ENCODE measurements around the gene SLC10A2.

SLC10A2 gene

DNA sequence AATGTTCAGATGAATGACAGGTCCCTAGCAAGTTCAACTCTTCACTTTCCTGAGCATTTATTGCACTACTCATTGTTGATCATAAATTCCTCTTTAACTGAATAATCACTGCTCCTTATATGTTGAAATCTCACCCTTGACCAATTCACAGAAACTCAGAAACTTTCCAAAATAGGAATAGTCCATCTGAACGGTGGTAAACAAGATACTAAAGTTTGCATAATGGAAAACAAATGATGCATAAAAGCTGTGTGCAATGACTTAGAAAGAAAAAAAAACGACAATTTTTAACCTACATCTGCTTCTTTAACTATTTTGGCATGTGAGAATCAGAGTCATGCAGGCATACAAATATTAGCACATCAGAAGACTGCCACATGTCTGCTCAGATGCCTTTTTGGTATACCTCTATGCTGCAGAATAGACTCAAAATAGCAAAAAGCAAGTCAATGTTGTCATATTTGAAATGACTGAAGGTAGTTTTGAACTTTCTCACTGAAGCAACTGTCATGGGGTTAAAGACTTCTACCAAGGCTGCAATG, 34.8 kb downstream of the SLC10A2 start:
- WGBS, 2 donors (ENCODE audit: extremely low coverage in 2 of 2, insufficient read length in 2 of 2, insufficient replicate concordance in 1 of 2), result no CpG with 5 or more reads among the region's 2 CpGs
- Histone ChIP-seq H3K4me1 (ENCODE audit: control insufficient read depth in 2 of 2, insufficient read depth in 1 of 2, low read depth in 1 of 2, low read length in 2 of 2) (no peaks in the 10 kb centered on the region), H3K27ac (replicated peaks; ENCODE audit: low read length) (no peak overlapping the region)

DNA sequence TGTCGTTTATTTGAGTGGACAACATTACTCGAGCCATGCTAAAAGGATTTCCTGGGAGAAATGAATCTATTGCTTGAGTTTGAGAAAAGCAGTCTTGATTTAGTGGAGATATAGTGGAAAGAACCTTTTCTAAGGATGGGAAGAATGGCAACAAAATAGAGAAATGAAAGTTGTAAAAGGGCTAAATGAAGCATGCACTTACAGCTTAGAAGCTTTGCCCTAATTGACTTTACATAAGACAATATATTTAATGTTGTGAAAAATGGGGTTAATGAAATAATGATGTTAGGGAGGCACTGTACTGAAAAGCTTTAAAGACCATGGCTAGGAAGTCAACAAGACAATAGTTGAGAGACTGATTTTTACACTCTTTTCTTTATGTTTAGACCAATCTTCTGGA, 35.4 kb downstream of the SLC10A2 start:
- WGBS, 2 donors (ENCODE audit: extremely low coverage in 2 of 2, insufficient read length in 2 of 2, insufficient replicate concordance in 1 of 2), result no CpG with 5 or more reads among the region's 2 CpGs
- Histone ChIP-seq H3K14ac (ENCODE audit: low read length) (no peak overlapping the region), H3K27me3 (ENCODE audit: control insufficient read depth in 3 of 3, insufficient read depth in 3 of 3, low read depth in 1 of 3, low read length in 3 of 3) (no peaks in the 10 kb centered on the region), H2AK5ac (ENCODE audit: low read depth, low read length) (no peak overlapping the region), H3K9ac (ENCODE audit: low read depth, low read length, poor library complexity) (no peak overlapping the region), H2BK12ac (ENCODE audit: low read length) (no peak overlapping the region), H3K4me3 (ENCODE audit: low read length in 2 of 2) (no peak overlapping the region), H3K36me3 (replicated peaks in 1 of 2; ENCODE audit: control insufficient read depth in 2 of 2, insufficient read depth in 2 of 2, low read length in 2 of 2) (no peaks in the 10 kb centered on the region), H2BK120ac (ENCODE audit: low read depth, low read length) (no peak overlapping the region), H3K27ac (replicated peaks; ENCODE audit: low read length) (no peak overlapping the region), H2AFZ (ENCODE audit: low read length) (no peak overlapping the region), H3K79me1 (ENCODE audit: low read depth, low read length) (no peaks in the 10 kb centered on the region), H3K4ac (ENCODE audit: low read length) (no peak overlapping the region), H2BK5ac (ENCODE audit: low read length) (no peak overlapping the region), H4K8ac (ENCODE audit: low read depth, low read length) (no peak overlapping the region), H3K23ac (ENCODE audit: low read depth, low read length, poor library complexity) (no peak overlapping the region), H2BK15ac (ENCODE audit: low read length) (no peak overlapping the region), H3K4me1 (ENCODE audit: control insufficient read depth in 2 of 2, insufficient read depth in 1 of 2, low read depth in 1 of 2, low read length in 2 of 2) (no peaks in the 10 kb centered on the region), H3K18ac (ENCODE audit: low read length) (no peak overlapping the region), H3K9me3 (replicated peaks in 1 of 2; ENCODE audit: control insufficient read depth in 2 of 2, insufficient read depth in 1 of 2, low read depth in 1 of 2, low read length in 2 of 2) (peaks cover 0 to 5% of the 10 kb centered on the region in 2 donors), H4K91ac (ENCODE audit: low read depth, low read length, poor library complexity) (no peak overlapping the region), H3K4me2 (ENCODE audit: insufficient read depth, low read length, poor library complexity, severe bottlenecking) (no peak overlapping the region)
- no peak for DNase-seq (ENCODE audit: low spot score)

More for the DNA sequence above, 34.8 kb downstream of the SLC10A2 start:
- DNase-seq (ENCODE audit: low spot score), result no peak
- H4K91ac ChIP-seq (ENCODE audit: low read depth, low read length, poor library complexity), result no peak overlapping the region
- H4K8ac ChIP-seq (ENCODE audit: low read depth, low read length), result no peak overlapping the region
- no peak overlapping the region for H2BK15ac ChIP-seq (ENCODE audit: low read length)
- no peaks in the 10 kb centered on the region for H3K79me1 ChIP-seq (ENCODE audit: low read depth, low read length)
- H3K23ac ChIP-seq (ENCODE audit: low read depth, low read length, poor library complexity), result no peak overlapping the region
- H2AK5ac ChIP-seq (ENCODE audit: low read depth, low read length), result no peak overlapping the region
- H3K4me2 ChIP-seq (ENCODE audit: insufficient read depth, low read length, poor library complexity, severe bottlenecking), result no peak overlapping the region
- H3K27me3 ChIP-seq (ENCODE audit: control insufficient read depth in 3 of 3, insufficient read depth in 3 of 3, low read depth in 1 of 3, low read length in 3 of 3), result no peaks in the 10 kb centered on the region
- H3K14ac ChIP-seq (ENCODE audit: low read length), result no peak overlapping the region
- peaks cover 0 to 5% of the 10 kb centered on the region in 2 donors for H3K9me3 ChIP-seq (replicated peaks in 1 of 2; ENCODE audit: control insufficient read depth in 2 of 2, insufficient read depth in 1 of 2, low read depth in 1 of 2, low read length in 2 of 2)
- H3K4ac ChIP-seq (ENCODE audit: low read length), result no peak overlapping the region
- H3K4me3 ChIP-seq (ENCODE audit: low read length in 2 of 2), result no peak overlapping the region
- H2BK5ac ChIP-seq (ENCODE audit: low read length), result no peak overlapping the region
- H2AFZ ChIP-seq (ENCODE audit: low read length), result no peak overlapping the region
- H2BK120ac ChIP-seq (ENCODE audit: low read depth, low read length), result no peak overlapping the region
- no peak overlapping the region for H2BK12ac ChIP-seq (ENCODE audit: low read length)
- no peak overlapping the region for H3K9ac ChIP-seq (ENCODE audit: low read depth, low read length, poor library complexity)
- H3K36me3 ChIP-seq (replicated peaks in 1 of 2; ENCODE audit: control insufficient read depth in 2 of 2, insufficient read depth in 2 of 2, low read length in 2 of 2), result no peaks in the 10 kb centered on the region
- H3K18ac ChIP-seq (ENCODE audit: low read length), result no peak overlapping the region

DNA sequence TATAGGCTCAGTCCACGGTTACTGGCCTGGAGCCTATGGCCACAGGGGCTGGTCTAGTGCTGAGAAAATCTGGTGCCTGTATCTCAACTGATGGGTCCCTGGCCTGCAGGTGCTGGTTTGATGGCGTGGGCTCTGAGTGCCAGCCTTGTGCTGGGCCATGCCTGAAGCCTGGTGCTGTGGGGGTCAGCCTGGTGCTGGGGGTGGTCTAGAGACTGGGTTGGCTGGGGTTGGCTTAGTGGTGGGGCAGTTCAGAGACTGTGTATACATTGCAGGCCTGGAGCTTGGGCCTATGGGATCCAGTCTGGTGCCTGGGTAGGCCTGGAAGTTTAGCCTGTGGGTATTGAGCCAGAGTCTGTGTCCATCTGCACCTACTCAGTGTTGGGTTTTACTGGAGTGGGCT, 36.4 kb downstream of the SLC10A2 start:
- no peak overlapping the region for H3K4me2 ChIP-seq (ENCODE audit: insufficient read depth, low read length, poor library complexity, severe bottlenecking)
- H3K27ac ChIP-seq (replicated peaks; ENCODE audit: low read length), result no peak overlapping the region
- no peak overlapping the region for H3K4me3 ChIP-seq (ENCODE audit: low read length in 2 of 2)
- H3K9ac ChIP-seq (ENCODE audit: low read depth, low read length, poor library complexity), result no peak overlapping the region
- no peaks in the 10 kb centered on the region for H3K27me3 ChIP-seq (ENCODE audit: control insufficient read depth in 3 of 3, insufficient read depth in 3 of 3, low read depth in 1 of 3, low read length in 3 of 3)
- no peak for DNase-seq (ENCODE audit: low spot score)
- no peak overlapping the region for H4K91ac ChIP-seq (ENCODE audit: low read depth, low read length, poor library complexity)
- no peak overlapping the region for H2BK12ac ChIP-seq (ENCODE audit: low read length)
- H3K14ac ChIP-seq (ENCODE audit: low read length), result no peak overlapping the region
- H2AK5ac ChIP-seq (ENCODE audit: low read depth, low read length), result no peak overlapping the region
- H3K18ac ChIP-seq (ENCODE audit: low read length), result peak overlapping the region; percentile 83
- no peak overlapping the region for H4K8ac ChIP-seq (ENCODE audit: low read depth, low read length)
- no peak overlapping the region for H3K23ac ChIP-seq (ENCODE audit: low read depth, low read length, poor library complexity)
- no peaks in the 10 kb centered on the region for H3K36me3 ChIP-seq (replicated peaks in 1 of 2; ENCODE audit: control insufficient read depth in 2 of 2, insufficient read depth in 2 of 2, low read length in 2 of 2)
- H2AFZ ChIP-seq (ENCODE audit: low read length), result no peak overlapping the region
- no peaks in the 10 kb centered on the region for H3K4me1 ChIP-seq (ENCODE audit: control insufficient read depth in 2 of 2, insufficient read depth in 1 of 2, low read depth in 1 of 2, low read length in 2 of 2)
- H2BK120ac ChIP-seq (ENCODE audit: low read depth, low read length), result no peak overlapping the region
- peaks cover 0 to 5% of the 10 kb centered on the region in 2 donors for H3K9me3 ChIP-seq (replicated peaks in 1 of 2; ENCODE audit: control insufficient read depth in 2 of 2, insufficient read depth in 1 of 2, low read depth in 1 of 2, low read length in 2 of 2)
- WGBS, 2 donors (ENCODE audit: extremely low coverage in 2 of 2, insufficient read length in 2 of 2, insufficient replicate concordance in 1 of 2), result no CpG with 5 or more reads among the region's 2 CpGs
- no peak overlapping the region for H3K4ac ChIP-seq (ENCODE audit: low read length)
- no peak overlapping the region for H2BK5ac ChIP-seq (ENCODE audit: low read length)
- H2BK15ac ChIP-seq (ENCODE audit: low read length), result no peak overlapping the region
- no peaks in the 10 kb centered on the region for H3K79me1 ChIP-seq (ENCODE audit: low read depth, low read length)

DNA sequence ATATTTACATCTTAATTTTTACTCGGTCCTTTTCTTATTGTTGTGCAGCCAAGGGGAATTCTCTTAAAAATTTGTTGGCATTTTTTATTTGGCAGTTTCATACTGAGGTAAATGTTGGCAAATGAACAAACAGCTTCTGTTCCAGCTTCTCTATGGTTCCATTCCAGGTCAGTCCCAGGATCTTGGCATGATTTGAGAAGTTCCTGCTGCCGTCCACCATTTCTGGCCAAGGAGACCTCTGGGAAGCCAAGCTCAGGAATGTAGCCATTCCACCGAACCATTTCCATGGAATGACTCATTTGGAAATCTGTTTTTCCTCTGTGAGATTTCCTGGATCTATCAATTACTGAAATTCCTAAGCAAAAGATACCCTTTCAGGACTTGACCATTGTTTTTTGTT, 43.9 kb downstream of the SLC10A2 start:
- Histone ChIP-seq H2AFZ (ENCODE audit: low read length) (no peak overlapping the region), H3K27ac (replicated peaks; ENCODE audit: low read length) (no peak overlapping the region), H2BK15ac (ENCODE audit: low read length) (no peak overlapping the region), H3K27me3 (ENCODE audit: control insufficient read depth in 3 of 3, insufficient read depth in 3 of 3, low read depth in 1 of 3, low read length in 3 of 3) (no peaks in the 10 kb centered on the region), H3K14ac (ENCODE audit: low read length) (no peak overlapping the region), H3K4ac (ENCODE audit: low read length) (no peak overlapping the region), H3K9me3 (replicated peaks in 1 of 2; ENCODE audit: control insufficient read depth in 2 of 2, insufficient read depth in 1 of 2, low read depth in 1 of 2, low read length in 2 of 2) (peaks cover 0 to 1% of the 10 kb centered on the region in 2 donors), H3K36me3 (replicated peaks in 1 of 2; ENCODE audit: control insufficient read depth in 2 of 2, insufficient read depth in 2 of 2, low read length in 2 of 2) (no peaks in the 10 kb centered on the region), H2BK12ac (ENCODE audit: low read length) (no peak overlapping the region), H3K4me2 (ENCODE audit: insufficient read depth, low read length, poor library complexity, severe bottlenecking) (no peak overlapping the region), H3K4me1 (ENCODE audit: control insufficient read depth in 2 of 2, insufficient read depth in 1 of 2, low read depth in 1 of 2, low read length in 2 of 2) (no peaks in the 10 kb centered on the region), H3K18ac (ENCODE audit: low read length) (no peak overlapping the region), H2AK5ac (ENCODE audit: low read depth, low read length) (no peak overlapping the region), H3K9ac (ENCODE audit: low read depth, low read length, poor library complexity) (no peak overlapping the region), H4K8ac (ENCODE audit: low read depth, low read length) (no peak overlapping the region), H4K91ac (ENCODE audit: low read depth, low read length, poor library complexity) (no peak overlapping the region), H2BK120ac (ENCODE audit: low read depth, low read length) (no peak overlapping the region), H3K23ac (ENCODE audit: low read depth, low read length, poor library complexity) (no peak overlapping the region), H3K4me3 (ENCODE audit: low read length in 2 of 2) (no peak overlapping the region), H2BK5ac (ENCODE audit: low read length) (no peak overlapping the region), H3K79me1 (ENCODE audit: low read depth, low read length) (no peaks in the 10 kb centered on the region)
- DNase-seq (ENCODE audit: low spot score), result no peak
- no CpG with 5 or more reads among the region's 3 CpGs for WGBS, 2 donors (ENCODE audit: extremely low coverage in 2 of 2, insufficient read length in 2 of 2, insufficient replicate concordance in 1 of 2)
